H1 (cell line): ENCODE results near the gene IL17REL. TPM values are rescaled to one million over a fixed set of nuclear protein-coding genes. Genes with fewer than 3 reads are reported as not detected.

Source experiments
- CTCF ChIA-PET: fragments of 300-600 bp; sonication (Branson Sonifier 250); formaldehyde crosslinking; loops from one replicate; lab custom pipeline; 2021; ENCODE audit not compliant: partially characterized antibody; lab: Charles Lee
- POLR2A ChIA-PET: fragments of 300-600 bp; sonication (Branson Sonifier 250); formaldehyde crosslinking; loops from one replicate; lab custom pipeline; 2021; ENCODE audit warnings: inconsistent platforms; ENCODE audit not compliant: partially characterized antibody; lab: Charles Lee
- DNase-seq, 2 experiments: peaks; one replicate each; pipeline versions ENCODE4 v3.0.0 to v3.0.0-alpha.2; 2010 to 2022; ENCODE audit warnings: low spot score in 2 of 2, low read depth in 1 of 2, mixed read lengths in 1 of 2
- FAIRE-seq: peaks from 2 replicates; lab custom pipeline; 2011; peaks lifted over from hg19 to GRCh38; lab: Jason Lieb, UNC
- H2AFZ ChIP-seq: 2 replicates; pipeline ENCODE4 v1.8.1; 2012; ENCODE audit warnings: low read length, inconsistent platforms
- H2AK5ac ChIP-seq: 2 replicates; pipeline ENCODE4 v1.6.1; 2013; ENCODE audit warnings: low read depth, low read length
- H2BK120ac ChIP-seq: replicated peaks from 2 replicates; pipeline ENCODE3; 2013; ENCODE audit warnings: low read depth, low read length, inconsistent platforms
- H2BK12ac ChIP-seq: 2 replicates; pipeline ENCODE4 v1.6.1; 2013; ENCODE audit warnings: low read depth, low read length
- H2BK15ac ChIP-seq: 2 replicates; pipeline ENCODE4 v1.6.1; 2013; ENCODE audit warnings: low read length
- H2BK20ac ChIP-seq: 2 replicates; pipeline ENCODE4 v1.6.1; 2013; ENCODE audit warnings: low read length
- H2BK5ac ChIP-seq: 2 replicates; pipeline ENCODE4 v1.6.1; 2013; ENCODE audit warnings: low read depth, low read length
- H3K14ac ChIP-seq: 2 replicates; pipeline ENCODE4 v1.6.1; 2013; ENCODE audit warnings: inconsistent platforms; ENCODE audit not compliant: insufficient read length
- H3K18ac ChIP-seq: 2 replicates; pipeline ENCODE4 v1.6.1; 2013; ENCODE audit warnings: low read length; ENCODE audit errors: extremely low read depth
- H3K23ac ChIP-seq: 2 replicates; pipeline ENCODE4 v1.6.1; 2013; ENCODE audit warnings: inconsistent platforms; ENCODE audit not compliant: insufficient read length
- H3K23me2 ChIP-seq: 2 replicates; pipeline ENCODE4 v1.6.1; 2013; ENCODE audit warnings: low read depth, low read length
- H3K27ac ChIP-seq: 2 replicates; pipeline ENCODE4 v1.6.1; 2011; ENCODE audit warnings: low read depth, low read length, inconsistent platforms
- H3K27me3 ChIP-seq, 4 experiments: replicated peaks in 1 of 4; 1 replicate in 1 of 4; 2 replicates in 3 of 4; pipeline versions ENCODE4 v1.6.1 to v1.8.1; 2011 to 2013; ENCODE audit warnings: low read length in 3 of 4, mild to moderate bottlenecking in 3 of 4, inconsistent platforms in 2 of 4, mixed read lengths in 2 of 4, moderate library complexity in 1 of 4; ENCODE audit not compliant: control insufficient read depth in 3 of 4, insufficient read depth in 3 of 4; ENCODE audit errors: extremely low read depth in 1 of 4
- H3K36me3 ChIP-seq, 4 experiments: 2 replicates each; pipeline versions ENCODE4 v1.6.1 to v1.8.1; 2011 to 2013; ENCODE audit warnings: mild to moderate bottlenecking in 4 of 4, low read length in 3 of 4, moderate library complexity in 2 of 4, control low read depth in 1 of 4, inconsistent platforms in 1 of 4; ENCODE audit not compliant: insufficient read depth in 4 of 4, control insufficient read depth in 2 of 4
- H3K4ac ChIP-seq: replicated peaks from 2 replicates; pipeline ENCODE3; 2013; ENCODE audit warnings: low read length, low read depth, mixed read lengths, inconsistent platforms; ENCODE audit not compliant: insufficient read length
- H3K4me1 ChIP-seq, 4 experiments: replicated peaks in 1 of 4; 1 replicate in 1 of 4; 2 replicates in 3 of 4; pipeline versions ENCODE4 v1.6.1 to v1.8.1; 2011 to 2013; ENCODE audit warnings: low read length in 3 of 4, inconsistent platforms in 2 of 4, mixed read lengths in 1 of 4; ENCODE audit not compliant: insufficient read depth in 4 of 4, control insufficient read depth in 3 of 4
- H3K4me2 ChIP-seq, 2 experiments: 2 replicates each; pipeline versions ENCODE4 v1.6.1 to v1.8.1; 2011 to 2013; ENCODE audit warnings: low read depth in 2 of 2, low read length in 2 of 2, control low read depth in 1 of 2, inconsistent platforms in 1 of 2, mild to moderate bottlenecking in 1 of 2; ENCODE audit not compliant: insufficient read depth in 1 of 2
- H3K4me3 ChIP-seq, 4 experiments: fragments of 200-600, 300-600 bp in 1 of 4; sonication (generic), shearing (Covaris generic), sonication (Bioruptor Twin) in 1 of 4; 2 replicates each; pipeline versions ENCODE4 v1.5.1 to v1.8.1; 2011 to 2016; ENCODE audit warnings: low read length in 4 of 4, low read depth in 3 of 4, control low read depth in 2 of 4, inconsistent platforms in 2 of 4, mild to moderate bottlenecking in 2 of 4, mixed read lengths in 1 of 4, moderate library complexity in 1 of 4; ENCODE audit not compliant: insufficient read depth in 2 of 4; ENCODE audit errors: extremely low read depth in 1 of 4
- H3K56ac ChIP-seq: replicated peaks from 2 replicates; pipeline ENCODE3; 2013; ENCODE audit warnings: low read depth, mild to moderate bottlenecking, mixed read lengths, low read length, inconsistent platforms; ENCODE audit not compliant: insufficient read length
- H3K79me1 ChIP-seq: 2 replicates; pipeline ENCODE4 v1.6.1; 2013; ENCODE audit warnings: low read depth, low read length, control low read depth
- H3K79me2 ChIP-seq, 2 experiments: 2 replicates each; pipeline versions ENCODE4 v1.6.1 to v1.8.1; 2012 to 2013; ENCODE audit warnings: low read length in 2 of 2, mild to moderate bottlenecking in 2 of 2, inconsistent platforms in 1 of 2; ENCODE audit not compliant: insufficient read depth in 2 of 2, control insufficient read depth in 1 of 2
- H3K9ac ChIP-seq, 4 experiments: replicated peaks in 1 of 4; 1 replicate in 1 of 4; 2 replicates in 3 of 4; pipeline versions ENCODE4 v1.6.1 to v1.8.1; 2011 to 2013; ENCODE audit warnings: low read depth in 3 of 4, low read length in 3 of 4, control low read depth in 2 of 4, mild to moderate bottlenecking in 2 of 4, moderate library complexity in 2 of 4, inconsistent platforms in 1 of 4; ENCODE audit errors: extremely low read depth in 1 of 4
- H3K9me3 ChIP-seq, 2 experiments: 2 replicates each; pipeline versions ENCODE4 v1.6.1 to v1.8.1; 2012 to 2013; ENCODE audit warnings: mild to moderate bottlenecking in 2 of 2, moderate library complexity in 2 of 2, control low read depth in 1 of 2, inconsistent platforms in 1 of 2, low read depth in 1 of 2, low read length in 1 of 2, mixed read lengths in 1 of 2; ENCODE audit not compliant: insufficient read depth in 2 of 2
- H4K20me1 ChIP-seq, 2 experiments: replicated peaks in 1 of 2; 2 replicates each; pipeline versions ENCODE3 to v1.8.1; 2011 to 2013; ENCODE audit warnings: inconsistent platforms in 2 of 2, low read length in 2 of 2, mild to moderate bottlenecking in 1 of 2; ENCODE audit not compliant: insufficient read depth in 2 of 2, control insufficient read depth in 1 of 2
- H4K5ac ChIP-seq: 2 replicates; pipeline ENCODE4 v1.6.1; 2013; ENCODE audit warnings: low read length, low read depth, mixed read lengths, inconsistent platforms; ENCODE audit not compliant: insufficient read length
- H4K8ac ChIP-seq: 2 replicates; pipeline ENCODE4 v1.8.0; 2013; ENCODE audit warnings: mild to moderate bottlenecking, moderate library complexity, low read length, inconsistent platforms; ENCODE audit not compliant: insufficient read depth; ENCODE audit errors: extremely low read depth
- H4K91ac ChIP-seq: replicated peaks from 2 replicates; pipeline ENCODE3; 2013; ENCODE audit warnings: low read length, mixed read lengths, inconsistent platforms; ENCODE audit not compliant: insufficient read length
- KDM4A ChIP-seq: IDR thresholded peaks from one replicate; pipeline ENCODE4 v1.7.1; 2012; ENCODE audit warnings: low read depth, mild to moderate bottlenecking, moderate library complexity, low read length, inconsistent platforms; ENCODE audit not compliant: severe bottlenecking
- RAD21 ChIP-seq, 2 experiments: IDR thresholded peaks in 1 of 2; conservative IDR thresholded peaks in 1 of 2; 2 replicates each; pipeline ENCODE4 v1.6.1; 2011; ENCODE audit warnings: low read depth in 2 of 2, low read length in 2 of 2, improper control_type of control experiment in 1 of 2, inconsistent platforms in 1 of 2, mild to moderate bottlenecking in 1 of 2, moderate library complexity in 1 of 2
- RBBP5 ChIP-seq: IDR thresholded peaks from 2 replicates; pipeline ENCODE4 v1.7.1; 2012; ENCODE audit warnings: low read depth, mild to moderate bottlenecking, inconsistent platforms, low read length, moderate library complexity, borderline replicate concordance
- RNF2 ChIP-seq: fragments of 200-900, 300-1000 bp; sonication (generic); IDR thresholded peaks from 2 replicates; pipeline ENCODE4 v1.7.1; 2016; ENCODE audit warnings: borderline replicate concordance, low read depth, mild to moderate bottlenecking, antibody characterized with exemption, low read length; ENCODE audit not compliant: poor library complexity, severe bottlenecking; ENCODE audit errors: missing control alignments
- SIN3A ChIP-seq, 2 experiments: IDR thresholded peaks in 1 of 2; conservative IDR thresholded peaks in 1 of 2; 2 replicates each; pipeline ENCODE4 v1.6.1; 2011 to 2012; ENCODE audit warnings: low read length in 2 of 2, improper control_type of control experiment in 1 of 2, low read depth in 1 of 2, mild to moderate bottlenecking in 1 of 2
- SRF ChIP-seq: IDR thresholded peaks from 2 replicates; pipeline ENCODE4 v1.6.1; 2011; ENCODE audit warnings: mild to moderate bottlenecking, low read depth, low read length, moderate library complexity
- WGBS, 2 experiments: shearing (Covaris generic) in 1 of 2; methylation state at CpG; one replicate each; pipeline versions ENCODE4 v1.1.6 to v1.1.7; 2013 to 2015; ENCODE audit warnings: low lambda C conversion rate in 2 of 2, mixed read lengths in 2 of 2, inconsistent platforms in 1 of 2, low coverage in 1 of 2, missing lambda C conversion rate in 1 of 2; ENCODE audit not compliant: insufficient replicate concordance in 2 of 2, insufficient coverage in 1 of 2, insufficient read length in 1 of 2; ENCODE audit errors: extremely low coverage in 1 of 2, missing lambda C conversion rate in 1 of 2; 5-methylcytosine and 5-hydroxymethylcytosine counted together
- polyA plus RNA-seq, 7 experiments: library from polyadenylated mRNA; depleted of rRNA in 3 of 7; stranded (reverse) in 5 of 7; unstranded in 2 of 7; fragments of >200 nt in 5 of 7; fragments of 200-250 nt in 2 of 7; gene quantifications; 1 replicate in 5 of 7; 2 replicates in 1 of 7; 4 replicates in 1 of 7; pipeline versions ENCODE4 v1.2.1 to v1.2.3, GENCODE V29; 2011 to 2013; ENCODE audit warnings: missing spikeins in 2 of 7, mixed read lengths in 2 of 7
- total RNA-seq: library from RNA; stranded (reverse); fragmentation: NEBNext Ultra II Directional; extraction: Animal tissue kit (Norgen Biotek cat#: 25700); gene quantifications from 2 replicates; pipeline ENCODE4 v1.2.1, GENCODE V29; 2021

Gene IL17REL
- total and polyA plus RNA-seq, 2 of the 8 experiments (the other 6 are each of a cell fraction or from before 2014, with no cell fraction given), result 0.15 to 0.20 TPM

- peaks cover 16 to 20% of the 10 kb centered on the region in 2 experiments for H4K20me1 ChIP-seq
- WGBS, 2 experiments, result 2% methylated on average over 36 of the region's 84 CpGs; no CpG with 5 or more reads in 1 of the 2 experiments
- peak in 1 of 2 experiments; percentile 71 for DNase-seq
Observed at GRCh38 chr22:49961005-49961600, 51.5 kb downstream of the IL17REL start.

More at GRCh38 chr22:49961005-49961600, 51.5 kb downstream of the IL17REL start:
- Histone ChIP-seq H4K8ac (peak overlapping the region; percentile 91), H3K4me3 (peak overlapping the region; percentile 49 to 79 (median 74)), H3K36me3 (peaks cover 8 to 18% (median 12%) of the 10 kb centered on the region in 4 experiments; a peak in 6 of 8 replicates), H3K4ac (no peak overlapping the region), H2BK120ac (no peak overlapping the region), H3K27ac (peak overlapping the region; percentile 86; the same call in 1 of the 2 replicates), H2AFZ (no peak overlapping the region), H3K14ac (no peak overlapping the region), H2BK12ac (no peak overlapping the region), H3K18ac (peak overlapping the region; percentile 55), H3K56ac (no peak overlapping the region), H3K23ac (no peak overlapping the region), H2BK5ac (no peak overlapping the region), H3K27me3 (peaks cover 0 to 12% (median 6%) of the 10 kb centered on the region in 4 experiments; a peak in 6 of 7 replicates), H3K9ac (peak overlapping the region in 3 of 4 experiments; percentile 66 to 83 (median 72); a peak in 5 of 7 replicates), H3K79me2 (peaks cover 0 to 19% of the 10 kb centered on the region in 2 experiments; a peak in 1 of 4 replicates), H4K5ac (no peak overlapping the region), H3K9me3 (no peaks in the 10 kb centered on the region), H3K4me2 (peak overlapping the region; percentile 51 to 96), H4K91ac (no peak overlapping the region), H3K4me1 (peaks cover 0 to 22% (median 12%) of the 10 kb centered on the region in 4 experiments; a peak in 5 of 7 replicates), H2BK20ac (no peak overlapping the region), H3K23me2 (peaks cover 13% of the 10 kb centered on the region; the same call in 1 of the 2 replicates), H3K79me1 (0 out of 2 replicates have a peak, but pooled peaks cover 2% of the 10 kb centered on the region), H2AK5ac (no peak overlapping the region), H2BK15ac (no peak overlapping the region)
- TF ChIP-seq KDM4A, result peak; percentile 24
- TF ChIP-seq RAD21 (IDR thresholded peaks at IDR 0.05 in 1 of 2, conservative IDR thresholded peaks at IDR 0.05 in 1 of 2; ENCODE audit: low read depth in 2 of 2, low read length in 2 of 2), result no peak
- TF ChIP-seq SIN3A (conservative IDR thresholded peaks at IDR 0.05 in 1 of 2, IDR thresholded peaks at IDR 0.05 in 1 of 2; ENCODE audit: low read depth in 1 of 2, low read length in 2 of 2), result no peak
- TF ChIP-seq RBBP5, result no peak
- TF ChIP-seq SRF, result no peak
- peak; percentile 24 for TF ChIP-seq RNF2
- ChIA-PET CTCF (no interaction called here), POLR2A (interaction anchor here (0.9 to 2.6 kb wide), 8 partner anchors 9 to 41 kb away, joined by 3 to 10 read pairs (median 5); no protein-coding TSS in a partner anchor)
- FAIRE-seq, result no peak
